Heart right ventricle (tissue), 16 donors: ENCODE results near the gene KPTN. TPM values are rescaled to one million over a fixed set of nuclear protein-coding genes. Genes with fewer than 3 reads are reported as not detected.

Source experiments
- ATAC-seq, 8 donors: fragments of 200-7000 bp; cut with Tn5 transposase; one replicate each; pipeline ENCODE4 v1.9.1; 2020; ENCODE audit warnings: mild to moderate bottlenecking in 8 of 8, moderate library complexity in 8 of 8, moderate number of reproducible peaks in 1 of 8
- DNase-seq, 2 donors: peaks; one replicate each; pipeline ENCODE4 v3.0.0-alpha.2; 2020
- H3K27ac ChIP-seq, 10 donors: fragments of 200-600 bp; sonication (generic) in 2 of 10; one replicate each; pipeline versions ENCODE4 v1.5.0 to v1.8.0; 2020 to 2022; ENCODE audit warnings: mild to moderate bottlenecking in 3 of 10
- H3K27me3 ChIP-seq, 7 donors: fragments of 200-600 bp; one replicate each; pipeline ENCODE4 v1.8.0; 2021 to 2022; ENCODE audit warnings: mild to moderate bottlenecking in 2 of 7
- H3K36me3 ChIP-seq, 9 donors: fragments of 200-600 bp; sonication (generic) in 1 of 9; one replicate each; pipeline versions ENCODE4 v1.5.0 to v1.8.0; 2020 to 2022; ENCODE audit warnings: mild to moderate bottlenecking in 2 of 9
- H3K4me1 ChIP-seq, 9 donors: fragments of 200-600 bp; sonication (generic) in 1 of 9; one replicate each; pipeline versions ENCODE4 v1.5.0 to v1.8.0; 2020 to 2022; ENCODE audit warnings: mild to moderate bottlenecking in 4 of 9
- H3K4me3 ChIP-seq, 10 donors: fragments of 200-600 bp; sonication (generic) in 2 of 10; one replicate each; pipeline versions ENCODE4 v1.5.0 to v1.8.0; 2020 to 2022; ENCODE audit warnings: mild to moderate bottlenecking in 7 of 10, moderate library complexity in 2 of 10
- H3K9me3 ChIP-seq, 11 donors: fragments of 200-600 bp in 10 of 11; sonication (generic) in 2 of 11; one replicate each; pipeline versions ENCODE4 v1.5.0 to v1.8.0; 2013 to 2022; ENCODE audit warnings: mild to moderate bottlenecking in 2 of 11, control low read depth in 1 of 11, moderate library complexity in 1 of 11
- WGBS, 2 donors: extraction: QIAGEN DNeasy Blood & Tissue Kit; methylation state at CpG; one replicate each; pipeline ENCODE4 v1.1.7; 2013; ENCODE audit warnings: inconsistent platforms in 1 of 2; 5-methylcytosine and 5-hydroxymethylcytosine counted together
- intact Hi-C, 10 donors: fragments of 100-400 bp; cut with DNase I; formaldehyde crosslinking; loops; one replicate each; pipeline versions ENCODE4 v1.11.1 to v1.14.2; 2022
- polyA plus RNA-seq, 2 donors: library from polyadenylated mRNA; stranded (reverse); fragments of 200-250 nt; gene quantifications; one replicate each; pipeline ENCODE4 v1.2.3, GENCODE V29; 2013
- total RNA-seq, 10 donors: library from RNA; stranded (reverse); fragmentation: NEBNext Ultra II Directional in 3 of 10; extraction: Animal tissue kit (Norgen Biotek cat#: 25700) in 3 of 10; gene quantifications; one replicate each; pipeline versions ENCODE4 v1.2.1 to v1.2.4, GENCODE V29; 2021 to 2023
- TF ChIP-seq, protein P1 (sequence below), 9 donors: fragments of 200-600 bp; sonication (generic) in 2 of 9; IDR thresholded peaks; one replicate each; pipeline versions ENCODE4 v1.5.0 to v1.8.0; 2021 to 2022; ENCODE audit warnings: antibody characterized with exemption in 9 of 9, mild to moderate bottlenecking in 5 of 9, moderate library complexity in 1 of 9
- donor health status: Arrhythmogenic right ventricular cardiomyopathy.
- donor health status: ischemic (EF 13 %, LVEDD 7.1; RV severe dilation, severe dysfunction).
- donor health status: healthy with polysubstance abuse.
- donor health status: DM: no; HTN: yes; CAD: no.
- donor health status: DM: no; HTN: no; CAD: no.
- donor health status: ischemic (EF 25% LVEDD 6.9; RV normal size, moderate dysfunction).
- donor health status: ischemic (EF 25% LVEDD 5.7; RV mildly dilated, moderate dysfunction).
- donor health status: healthy.
- donor health status: DM: yes; HTN: yes; CAD: no.
- donor health status: Ischemic cardiomyopathy.
- donor health status: ischemic (EF 35%, LVEDD 5.7; RV mildly dilated, moderate dysfunction).
- donor health status: nonischemic (EF 11% LVEDD 7.7; RV severe dilation, severe dysfunction).
- donor health status: DM: yes; HTN: yes; CAD: no.
- donor health status: PGD.
- donor health status: ischemic (EF 29% LVEDD 5.4; RV normal size, mild dysfunction).
- donor health status: nonischemic (EF 23%, LVEDD 6.1; RV moderate dilation, normal function).

KPTN gene
- total and polyA plus RNA-seq, 12 donors, result 4.0 to 35.6 (median 9.0) TPM

DNA sequence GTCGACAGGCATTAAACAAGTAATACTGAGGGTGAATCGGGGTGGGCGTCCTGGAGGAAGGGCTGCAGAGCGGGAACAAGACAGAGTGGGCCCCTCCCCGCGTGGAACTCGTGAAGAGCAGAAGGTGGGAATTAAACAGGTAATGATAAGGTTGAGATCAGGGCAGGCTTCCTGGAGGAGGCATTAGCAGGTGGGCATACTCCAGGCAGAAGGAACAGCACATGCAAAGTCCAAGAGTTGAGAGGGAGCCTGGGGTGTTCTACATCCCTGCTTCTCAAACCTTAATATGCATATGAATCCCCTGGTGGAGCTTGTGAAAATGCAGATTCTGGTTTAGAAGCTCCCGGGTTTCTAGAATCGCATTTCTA lies 35.7 kb downstream of the KPTN start:
- TF ChIP-seq, protein P1, sequence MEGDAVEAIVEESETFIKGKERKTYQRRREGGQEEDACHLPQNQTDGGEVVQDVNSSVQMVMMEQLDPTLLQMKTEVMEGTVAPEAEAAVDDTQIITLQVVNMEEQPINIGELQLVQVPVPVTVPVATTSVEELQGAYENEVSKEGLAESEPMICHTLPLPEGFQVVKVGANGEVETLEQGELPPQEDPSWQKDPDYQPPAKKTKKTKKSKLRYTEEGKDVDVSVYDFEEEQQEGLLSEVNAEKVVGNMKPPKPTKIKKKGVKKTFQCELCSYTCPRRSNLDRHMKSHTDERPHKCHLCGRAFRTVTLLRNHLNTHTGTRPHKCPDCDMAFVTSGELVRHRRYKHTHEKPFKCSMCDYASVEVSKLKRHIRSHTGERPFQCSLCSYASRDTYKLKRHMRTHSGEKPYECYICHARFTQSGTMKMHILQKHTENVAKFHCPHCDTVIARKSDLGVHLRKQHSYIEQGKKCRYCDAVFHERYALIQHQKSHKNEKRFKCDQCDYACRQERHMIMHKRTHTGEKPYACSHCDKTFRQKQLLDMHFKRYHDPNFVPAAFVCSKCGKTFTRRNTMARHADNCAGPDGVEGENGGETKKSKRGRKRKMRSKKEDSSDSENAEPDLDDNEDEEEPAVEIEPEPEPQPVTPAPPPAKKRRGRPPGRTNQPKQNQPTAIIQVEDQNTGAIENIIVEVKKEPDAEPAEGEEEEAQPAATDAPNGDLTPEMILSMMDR (IDR thresholded peaks at IDR 0.05), result no peak
- H3K4me3 ChIP-seq, result no peak overlapping the region
- DNase-seq, result no peak
- H3K27ac ChIP-seq, result no peak overlapping the region
- no peaks in the 10 kb centered on the region for H3K36me3 ChIP-seq
- H3K27me3 ChIP-seq, result peaks cover 5 to 88% (median 80%) of the 10 kb centered on the region in 7 donors
- 23 to 25% methylated on average over 9 of the region's 9 CpGs for WGBS, 2 donors
- intact Hi-C loops, result loop anchor here in 1 of 10 donors (10.0 kb wide), 1 partner anchor 116 kb away; no protein-coding TSS in a partner anchor
- H3K9me3 ChIP-seq, result peaks cover 0 to 6% (median 0%) of the 10 kb centered on the region in 11 donors
- no peak for ATAC-seq
- H3K4me1 ChIP-seq, result peaks cover 0 to 33% (median 15%) of the 10 kb centered on the region in 9 donors

DNA sequence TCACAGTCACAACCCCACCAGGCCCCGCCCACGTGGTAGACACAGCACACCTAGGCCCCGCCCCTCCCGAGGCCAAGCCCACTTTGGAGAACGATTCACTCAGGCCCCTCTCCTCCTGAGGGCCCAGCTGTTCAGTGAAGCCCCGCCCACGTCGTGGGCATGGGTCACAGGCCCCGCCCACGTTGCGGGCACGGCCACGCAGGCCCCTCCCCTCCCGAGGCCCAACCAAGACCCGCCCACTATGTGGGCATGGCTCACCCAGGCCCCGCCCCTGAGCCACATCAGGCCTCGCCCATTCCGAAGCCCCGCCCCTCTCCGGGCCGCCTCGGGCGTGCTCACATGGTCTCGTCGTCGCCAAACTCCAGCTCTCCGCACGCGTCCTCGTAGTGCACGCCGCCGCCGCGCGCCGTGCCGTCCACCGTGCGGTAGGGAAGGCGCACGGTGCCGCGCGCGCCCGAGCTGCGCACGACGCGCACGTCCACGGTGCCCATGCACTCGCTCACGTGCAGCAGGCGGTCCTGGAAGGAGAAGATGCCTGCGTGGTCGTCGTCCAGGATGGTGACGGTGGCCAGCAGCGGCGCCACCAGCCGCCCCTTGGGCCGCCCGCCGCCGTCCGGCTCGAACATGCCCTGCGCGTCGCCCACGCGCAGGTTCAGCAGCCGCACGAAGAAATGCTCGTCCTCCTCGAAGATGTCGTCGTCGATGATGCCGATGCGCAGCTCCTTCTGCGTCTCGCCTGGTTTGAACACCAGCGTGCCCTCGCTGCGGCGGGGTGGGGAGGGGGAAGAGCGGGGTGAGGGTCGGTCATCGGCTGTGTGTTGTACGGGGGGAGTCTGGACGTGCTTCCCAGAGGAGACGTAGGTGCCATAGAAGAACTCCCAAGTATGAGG lies 36.3 kb downstream of the KPTN start:
- H3K4me3 ChIP-seq, result peak overlapping the region in 1 of 10 donors; percentile 22
- H3K27ac ChIP-seq, result no peak overlapping the region
- H3K27me3 ChIP-seq, result peaks cover 5 to 88% (median 84%) of the 10 kb centered on the region in 7 donors
- TF ChIP-seq, protein P1 (IDR thresholded peaks at IDR 0.05), result no peak
- H3K36me3 ChIP-seq, result no peaks in the 10 kb centered on the region
- H3K9me3 ChIP-seq, result peaks cover 0 to 6% (median 0%) of the 10 kb centered on the region in 11 donors
- DNase-seq, result peak in 1 of 2 donors; percentile 36
- intact Hi-C loops, result loop anchor here in 1 of 10 donors (10.0 kb wide), 1 partner anchor 117 kb away; no protein-coding TSS in a partner anchor
- peaks cover 0 to 33% (median 15%) of the 10 kb centered on the region in 9 donors for H3K4me1 ChIP-seq
- ATAC-seq, result peak in 6 of 8 donors; percentile 29 to 65 (median 38)
- WGBS, 2 donors, result 2 to 4% methylated on average over 80 to 95 of the region's 95 CpGs

DNA sequence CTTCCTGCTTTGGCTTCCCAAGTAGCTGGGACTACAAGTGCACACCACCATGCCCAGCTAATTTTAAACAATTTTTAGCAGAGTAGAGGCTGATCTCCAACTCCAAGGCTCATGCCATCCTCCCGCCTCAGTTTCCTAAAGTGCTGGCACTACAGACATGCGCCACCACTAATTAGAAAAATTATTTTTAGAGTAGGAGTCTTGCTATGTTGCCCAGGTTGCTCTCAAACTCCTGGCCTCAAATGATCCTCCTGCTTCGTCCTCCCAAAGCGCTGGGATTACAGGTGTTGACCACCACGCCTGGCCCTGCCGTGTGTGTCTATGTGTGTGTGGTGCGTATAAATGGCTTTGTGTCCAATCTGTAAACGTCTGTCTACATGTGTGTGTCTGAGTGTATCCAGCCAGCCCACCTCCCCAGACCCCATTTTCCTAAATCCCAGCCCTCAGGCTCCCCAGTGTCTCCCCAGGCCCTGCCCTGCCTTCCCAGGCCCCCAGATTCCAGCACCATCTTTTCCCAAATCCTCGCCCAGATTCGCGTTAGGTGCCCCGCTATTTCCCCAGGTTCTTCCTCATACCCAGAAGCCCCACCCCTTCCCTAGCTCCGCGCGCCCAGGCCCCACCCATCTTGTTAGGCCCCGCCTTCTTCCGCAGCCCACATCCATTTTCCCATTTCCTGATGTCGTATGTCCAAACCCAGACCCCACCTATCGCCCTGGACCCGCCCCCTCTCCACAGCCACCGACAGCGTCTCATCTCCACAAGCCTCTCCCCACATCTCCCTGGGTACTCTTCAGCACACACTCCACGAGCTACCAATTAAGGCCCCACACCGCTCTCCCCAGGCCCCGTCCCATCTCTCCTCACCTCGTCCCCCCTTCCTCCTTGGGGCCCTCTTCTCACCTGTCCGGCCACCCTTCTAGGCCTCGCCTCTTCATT lies 37.2 kb downstream of the KPTN start:
- ATAC-seq (peak in 1 of 8 donors; percentile 38), DNase-seq (no peak)
- TF ChIP-seq, protein P1 (IDR thresholded peaks at IDR 0.05), result no peak
- intact Hi-C loops, result loop anchor here in 1 of 10 donors (10.0 kb wide), 1 partner anchor 118 kb away; no protein-coding TSS in a partner anchor
- peaks cover 5 to 96% (median 92%) of the 10 kb centered on the region in 7 donors for H3K27me3 ChIP-seq
- no peaks in the 10 kb centered on the region for H3K36me3 ChIP-seq
- H3K4me3 ChIP-seq, result peak overlapping the region in 1 of 10 donors; percentile 22
- WGBS, 2 donors, result 14 to 16% methylated on average over 28 of the region's 28 CpGs
- H3K27ac ChIP-seq, result no peak overlapping the region
- peaks cover 0 to 6% (median 0%) of the 10 kb centered on the region in 11 donors for H3K9me3 ChIP-seq
- peaks cover 0 to 33% (median 15%) of the 10 kb centered on the region in 9 donors for H3K4me1 ChIP-seq
